Nephron progenitor cell (in vitro differentiated cells): Measurements from ENCODE around the gene NUDT16L1.

Source experiments
- DNase-seq: peaks from one replicate; pipeline ENCODE4 v3.0.0; 2021
- H3K27ac Mint-ChIP-seq: 2 replicates; pipeline ENCODE4 v1.8.0; 2021; ENCODE audit warnings: mild to moderate bottlenecking, moderate library complexity, mixed read lengths
- H3K27me3 Mint-ChIP-seq: 2 replicates; pipeline ENCODE4 v1.8.0; 2021; ENCODE audit warnings: mild to moderate bottlenecking, low read depth, mixed read lengths; ENCODE audit not compliant: poor library complexity
- H3K36me3 Mint-ChIP-seq: 2 replicates; pipeline ENCODE4 v1.8.0; 2021; ENCODE audit warnings: low read depth, mixed read lengths
- H3K4me1 Mint-ChIP-seq: 2 replicates; pipeline ENCODE4 v1.8.0; 2021; ENCODE audit warnings: mixed read lengths
- H3K4me3 Mint-ChIP-seq: 2 replicates; pipeline ENCODE4 v1.8.0; 2021; ENCODE audit warnings: mild to moderate bottlenecking, moderate library complexity, mixed read lengths
- H3K9me3 Mint-ChIP-seq: 2 replicates; pipeline ENCODE4 v1.8.0; 2021; ENCODE audit warnings: mild to moderate bottlenecking, moderate library complexity, mixed read lengths
- TF ChIP-seq, protein P1 (sequence below): fragments of 200-600 bp; sonication (generic); IDR thresholded peaks from 2 replicates; pipeline ENCODE4 v1.5.0; 2021; ENCODE audit warnings: antibody characterized with exemption

Gene NUDT16L1

GRCh38 chr16:4655801-4656200 lies 37.6 kb upstream of the NUDT16L1 start:
- Mint-ChIP-seq H3K27me3 (no peaks in the 10 kb centered on the region), H3K4me1 (peaks cover 31% of the 10 kb centered on the region), H3K4me3 (no peak overlapping the region), H3K36me3 (peaks cover 13% of the 10 kb centered on the region), H3K9me3 (no peaks in the 10 kb centered on the region), H3K27ac (no peak overlapping the region)
- no peak for DNase-seq
- TF ChIP-seq, protein P1, sequence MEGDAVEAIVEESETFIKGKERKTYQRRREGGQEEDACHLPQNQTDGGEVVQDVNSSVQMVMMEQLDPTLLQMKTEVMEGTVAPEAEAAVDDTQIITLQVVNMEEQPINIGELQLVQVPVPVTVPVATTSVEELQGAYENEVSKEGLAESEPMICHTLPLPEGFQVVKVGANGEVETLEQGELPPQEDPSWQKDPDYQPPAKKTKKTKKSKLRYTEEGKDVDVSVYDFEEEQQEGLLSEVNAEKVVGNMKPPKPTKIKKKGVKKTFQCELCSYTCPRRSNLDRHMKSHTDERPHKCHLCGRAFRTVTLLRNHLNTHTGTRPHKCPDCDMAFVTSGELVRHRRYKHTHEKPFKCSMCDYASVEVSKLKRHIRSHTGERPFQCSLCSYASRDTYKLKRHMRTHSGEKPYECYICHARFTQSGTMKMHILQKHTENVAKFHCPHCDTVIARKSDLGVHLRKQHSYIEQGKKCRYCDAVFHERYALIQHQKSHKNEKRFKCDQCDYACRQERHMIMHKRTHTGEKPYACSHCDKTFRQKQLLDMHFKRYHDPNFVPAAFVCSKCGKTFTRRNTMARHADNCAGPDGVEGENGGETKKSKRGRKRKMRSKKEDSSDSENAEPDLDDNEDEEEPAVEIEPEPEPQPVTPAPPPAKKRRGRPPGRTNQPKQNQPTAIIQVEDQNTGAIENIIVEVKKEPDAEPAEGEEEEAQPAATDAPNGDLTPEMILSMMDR, result no peak

DNA sequence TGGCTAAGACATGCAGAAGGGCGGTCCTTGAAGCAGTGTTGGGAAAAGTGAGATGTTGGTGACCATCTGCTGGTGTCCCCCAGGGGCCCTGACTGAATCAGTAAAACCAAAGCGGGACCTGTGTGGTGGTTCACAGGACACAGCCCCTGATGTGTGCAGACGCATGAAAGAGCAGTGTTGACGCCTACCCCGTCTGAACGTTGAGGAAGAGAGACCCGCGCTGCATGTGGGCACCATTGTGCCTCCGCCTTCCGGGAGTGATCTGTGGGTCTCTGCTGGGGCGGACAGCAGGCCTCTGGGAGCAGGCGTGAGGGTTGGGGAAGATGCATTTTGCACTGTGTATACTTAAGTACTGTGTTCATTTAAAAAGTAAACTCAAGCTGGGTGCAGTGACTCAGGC lies 37.1 kb upstream of the NUDT16L1 start:
- peaks cover 13% of the 10 kb centered on the region for H3K36me3 Mint-ChIP-seq
- H3K4me1 Mint-ChIP-seq, result peaks cover 32% of the 10 kb centered on the region

GRCh38 chr16:4656695-4657686 lies 36.4 kb upstream of the NUDT16L1 start:
- TF ChIP-seq, protein P1, result no peak
- H3K27me3 Mint-ChIP-seq, result no peaks in the 10 kb centered on the region
- H3K36me3 Mint-ChIP-seq, result peaks cover 13% of the 10 kb centered on the region
- H3K4me1 Mint-ChIP-seq, result peaks cover 31% of the 10 kb centered on the region
- no peak overlapping the region for H3K4me3 Mint-ChIP-seq
- H3K9me3 Mint-ChIP-seq, result no peaks in the 10 kb centered on the region
- H3K27ac Mint-ChIP-seq, result no peak overlapping the region
- no peak for DNase-seq

More for the DNA sequence above, 37.1 kb upstream of the NUDT16L1 start:
- Mint-ChIP-seq H3K27me3 (no peaks in the 10 kb centered on the region), H3K27ac (no peak overlapping the region), H3K9me3 (no peaks in the 10 kb centered on the region), H3K4me3 (no peak overlapping the region)
- TF ChIP-seq, protein P1, result no peak
- DNase-seq, result no peak

- peaks cover 30% of the 10 kb centered on the region for H3K4me1 Mint-ChIP-seq
- TF ChIP-seq, protein P1, result no peak
- peak overlapping the region; percentile 64 for H3K27ac Mint-ChIP-seq
- H3K27me3 Mint-ChIP-seq, result no peaks in the 10 kb centered on the region
- DNase-seq, result no peak
- no peaks in the 10 kb centered on the region for H3K9me3 Mint-ChIP-seq
- H3K4me3 Mint-ChIP-seq, result no peak overlapping the region
- H3K36me3 Mint-ChIP-seq, result peaks cover 15% of the 10 kb centered on the region
These were observed 33.7 kb upstream of the NUDT16L1 start for GRCh38 chr16:4659363-4660353.

DNA sequence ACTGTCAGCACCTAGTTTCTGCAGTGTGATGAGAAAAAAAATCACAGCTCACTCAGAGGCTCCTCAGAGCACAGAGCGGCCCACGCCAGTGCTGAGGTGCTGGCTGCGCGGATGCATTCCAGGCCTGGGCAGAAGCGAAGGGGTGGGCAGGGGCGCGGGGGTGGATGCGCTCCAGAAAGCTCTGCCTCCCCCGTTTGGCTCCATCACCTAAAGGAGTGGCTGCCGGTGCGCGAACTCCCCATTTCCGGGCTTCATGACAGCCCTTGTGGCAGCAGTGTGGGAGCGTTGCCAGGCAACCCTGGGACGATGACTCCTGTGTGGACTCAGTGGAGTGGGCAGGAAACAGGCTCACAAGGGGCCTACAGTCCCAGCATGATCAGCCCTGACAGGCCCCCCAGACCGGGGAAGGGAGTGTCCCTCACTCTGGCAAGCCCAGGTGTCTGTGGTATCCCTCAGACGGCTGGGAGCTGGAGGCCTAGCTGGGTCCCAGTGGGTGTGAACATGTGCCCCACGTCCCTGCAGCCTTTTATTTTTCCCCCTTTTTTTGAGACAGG lies 32.8 kb upstream of the NUDT16L1 start:
- Mint-ChIP-seq H3K4me3 (no peak overlapping the region), H3K36me3 (peaks cover 16% of the 10 kb centered on the region), H3K4me1 (peaks cover 30% of the 10 kb centered on the region), H3K27ac (peak overlapping the region; percentile 36), H3K9me3 (no peaks in the 10 kb centered on the region), H3K27me3 (no peaks in the 10 kb centered on the region)
- DNase-seq, result peak; percentile 58
- TF ChIP-seq, protein P1, result no peak
